Erythroblast (primary cell): ENCODE measurements around the gene ATF7IP.

Experiments
- GATA1 ChIP-seq: IDR thresholded peaks from 2 replicates; pipeline ENCODE4 v1.6.1; 2011; ENCODE audit warnings: low read depth, mild to moderate bottlenecking, control low read depth, low read length, moderate library complexity
- POLR2A ChIP-seq: IDR thresholded peaks from 2 replicates; pipeline ENCODE4 v1.6.1; 2011; ENCODE audit warnings: mild to moderate bottlenecking, low read length

DNA sequence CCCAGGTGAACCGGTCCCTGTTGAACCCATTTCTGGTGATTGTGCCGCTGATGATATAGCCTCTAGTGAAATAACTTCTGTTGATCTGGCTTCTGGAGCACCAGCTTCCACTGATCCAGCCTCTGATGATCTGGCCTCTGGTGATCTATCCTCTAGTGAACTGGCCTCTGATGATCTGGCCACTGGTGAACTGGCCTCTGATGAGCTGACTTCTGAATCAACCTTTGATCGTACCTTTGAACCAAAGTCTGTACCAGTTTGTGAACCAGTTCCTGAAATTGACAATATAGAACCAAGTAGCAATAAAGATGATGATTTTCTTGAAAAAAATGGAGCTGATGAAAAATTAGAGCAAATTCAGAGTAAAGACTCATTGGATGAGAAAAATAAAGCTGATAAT is 59.1 kb downstream of the ATF7IP start:
- no peak for TF ChIP-seq POLR2A
- TF ChIP-seq GATA1 = no peak
